SU-DHL-6 (cell line): ENCODE data around the gene TRIM59.
A peak's percentile ranks its signal among the peaks of the same experiment; 100 is the strongest.

Source experiments
- H2AFZ ChIP-seq: fragments of 200-600 bp; sonication (generic); 2 replicates; pipeline ENCODE4 v1.6.1; 2014; ENCODE audit warnings: low read depth, mild to moderate bottlenecking, moderate library complexity, mixed read lengths, antibody characterized with exemption, low read length; ENCODE audit not compliant: severe bottlenecking
- H3F3A ChIP-seq: fragments of 200-600 bp; shearing (Covaris generic); 2 replicates; pipeline ENCODE4 v1.6.0; 2016; ENCODE audit warnings: antibody characterized with exemption, mild to moderate bottlenecking; ENCODE audit not compliant: insufficient read depth
- H3K27ac ChIP-seq: fragments of 200-600 bp; sonication (generic); 2 replicates; pipeline ENCODE4 v1.5.1; 2016; ENCODE audit warnings: low read depth, mild to moderate bottlenecking, low read length, moderate library complexity, mixed read lengths
- H3K27me3 ChIP-seq: fragments of 200-600 bp; sonication (generic), shearing (Covaris generic); 2 replicates; pipeline ENCODE4 v1.6.0; 2014; ENCODE audit warnings: mild to moderate bottlenecking, low read length
- H3K36me3 ChIP-seq: fragments of 200-600 bp; sonication (generic); 2 replicates; pipeline ENCODE4 v1.6.1; 2014; ENCODE audit warnings: mild to moderate bottlenecking, low read length, mixed read lengths
- H3K4me2 ChIP-seq: fragments of 300-600, 200-600 bp; shearing (Covaris generic), sonication (generic); 2 replicates; pipeline ENCODE4 v1.6.0; 2014; ENCODE audit warnings: low read length, low read depth, mild to moderate bottlenecking; ENCODE audit not compliant: poor library complexity, severe bottlenecking
- H3K4me3 ChIP-seq: fragments of 200-600 bp; sonication (generic); 2 replicates; pipeline ENCODE4 v1.5.1; 2014; ENCODE audit warnings: antibody characterized with exemption, low read length, mild to moderate bottlenecking, mixed read lengths; ENCODE audit not compliant: insufficient read depth, poor library complexity, severe bottlenecking
- H3K79me2 ChIP-seq: fragments of 200-600 bp; sonication (generic); 2 replicates; pipeline ENCODE4 v1.6.1; 2014; ENCODE audit warnings: mild to moderate bottlenecking, low read length, moderate library complexity; ENCODE audit not compliant: insufficient read depth
- H3K9ac ChIP-seq: fragments of 200-600 bp; sonication (generic); 2 replicates; pipeline ENCODE4 v1.7.0; 2014; ENCODE audit warnings: mild to moderate bottlenecking, low read length
- H3K9me2 ChIP-seq: fragments of 200-600 bp; sonication (generic); replicated peaks from 2 replicates; pipeline ENCODE4 v1.6.1; 2014; ENCODE audit warnings: low read length; ENCODE audit not compliant: insufficient read depth
- H3K9me3 ChIP-seq: fragments of 200-600 bp; sonication (generic); 2 replicates; pipeline ENCODE4 v1.6.1; 2014; ENCODE audit warnings: low read length, mixed read lengths; ENCODE audit not compliant: insufficient read depth
- H4K20me1 ChIP-seq: fragments of 200-600 bp; sonication (generic); 2 replicates; pipeline ENCODE4 v1.6.1; 2014; ENCODE audit warnings: low read depth, mild to moderate bottlenecking, antibody characterized with exemption, low read length, moderate library complexity, mixed read lengths
- EZH2phosphoT487 ChIP-seq: fragments of 200-600 bp; sonication (generic), shearing (Covaris generic); conservative IDR thresholded peaks from 2 replicates; pipeline ENCODE4 v1.6.1; 2018; ENCODE audit warnings: mild to moderate bottlenecking, antibody characterized with exemption, low read length, moderate library complexity, mixed read lengths
- TF ChIP-seq, protein P1 (sequence below): fragments of 200-600 bp; sonication (generic); IDR thresholded peaks from one replicate; pipeline ENCODE4 v1.5.1; 2017; ENCODE audit warnings: antibody characterized with exemption, mild to moderate bottlenecking, low read length, moderate library complexity; ENCODE audit not compliant: insufficient read depth, poor library complexity, severe bottlenecking

Gene TRIM59

DNA sequence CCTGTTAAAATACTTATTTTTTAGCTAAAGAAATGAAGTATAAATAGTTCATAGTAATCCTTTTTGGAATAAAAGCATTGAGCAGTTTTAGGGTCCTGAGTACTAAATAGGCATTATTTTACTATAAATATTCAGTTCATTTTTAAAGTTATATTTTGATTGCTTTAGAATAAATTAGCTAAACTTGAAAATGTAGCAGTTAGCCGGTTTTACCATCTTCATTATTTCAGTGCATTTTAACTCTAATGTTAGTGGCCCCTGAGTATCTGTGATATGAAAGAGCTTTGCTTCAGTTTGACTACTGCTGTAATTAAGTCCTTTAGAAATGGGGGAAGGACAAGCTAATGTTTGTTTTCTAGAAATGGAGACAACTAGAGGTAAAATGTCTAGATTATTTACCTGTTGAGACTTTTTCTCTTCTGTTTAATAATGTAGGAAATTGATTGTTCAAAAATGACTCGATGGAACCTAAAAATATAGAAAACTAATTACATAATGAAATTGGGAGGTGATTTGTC, 46.5 kb downstream of the TRIM59 start:
- peaks cover 69% of the 10 kb centered on the region for H4K20me1 ChIP-seq
- no peaks in the 10 kb centered on the region for H3K9me3 ChIP-seq
- peak overlapping the region; percentile 96 for H3K4me2 ChIP-seq
- H3K9me2 ChIP-seq, result no peaks in the 10 kb centered on the region
- peaks cover 75% of the 10 kb centered on the region for H3K36me3 ChIP-seq
- H3K9ac ChIP-seq, result peak overlapping the region; percentile 98
- peak overlapping the region; percentile 94 for H3K4me3 ChIP-seq
- H3K27ac ChIP-seq, result peak overlapping the region; percentile 89
- peaks cover 54% of the 10 kb centered on the region for H3F3A ChIP-seq
- TF ChIP-seq EZH2phosphoT487, result no peak
- TF ChIP-seq, protein P1, sequence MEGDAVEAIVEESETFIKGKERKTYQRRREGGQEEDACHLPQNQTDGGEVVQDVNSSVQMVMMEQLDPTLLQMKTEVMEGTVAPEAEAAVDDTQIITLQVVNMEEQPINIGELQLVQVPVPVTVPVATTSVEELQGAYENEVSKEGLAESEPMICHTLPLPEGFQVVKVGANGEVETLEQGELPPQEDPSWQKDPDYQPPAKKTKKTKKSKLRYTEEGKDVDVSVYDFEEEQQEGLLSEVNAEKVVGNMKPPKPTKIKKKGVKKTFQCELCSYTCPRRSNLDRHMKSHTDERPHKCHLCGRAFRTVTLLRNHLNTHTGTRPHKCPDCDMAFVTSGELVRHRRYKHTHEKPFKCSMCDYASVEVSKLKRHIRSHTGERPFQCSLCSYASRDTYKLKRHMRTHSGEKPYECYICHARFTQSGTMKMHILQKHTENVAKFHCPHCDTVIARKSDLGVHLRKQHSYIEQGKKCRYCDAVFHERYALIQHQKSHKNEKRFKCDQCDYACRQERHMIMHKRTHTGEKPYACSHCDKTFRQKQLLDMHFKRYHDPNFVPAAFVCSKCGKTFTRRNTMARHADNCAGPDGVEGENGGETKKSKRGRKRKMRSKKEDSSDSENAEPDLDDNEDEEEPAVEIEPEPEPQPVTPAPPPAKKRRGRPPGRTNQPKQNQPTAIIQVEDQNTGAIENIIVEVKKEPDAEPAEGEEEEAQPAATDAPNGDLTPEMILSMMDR, result no peak
- no peaks in the 10 kb centered on the region for H3K27me3 ChIP-seq
- H3K79me2 ChIP-seq, result peaks cover 96% of the 10 kb centered on the region
- H2AFZ ChIP-seq, result no peak overlapping the region

DNA sequence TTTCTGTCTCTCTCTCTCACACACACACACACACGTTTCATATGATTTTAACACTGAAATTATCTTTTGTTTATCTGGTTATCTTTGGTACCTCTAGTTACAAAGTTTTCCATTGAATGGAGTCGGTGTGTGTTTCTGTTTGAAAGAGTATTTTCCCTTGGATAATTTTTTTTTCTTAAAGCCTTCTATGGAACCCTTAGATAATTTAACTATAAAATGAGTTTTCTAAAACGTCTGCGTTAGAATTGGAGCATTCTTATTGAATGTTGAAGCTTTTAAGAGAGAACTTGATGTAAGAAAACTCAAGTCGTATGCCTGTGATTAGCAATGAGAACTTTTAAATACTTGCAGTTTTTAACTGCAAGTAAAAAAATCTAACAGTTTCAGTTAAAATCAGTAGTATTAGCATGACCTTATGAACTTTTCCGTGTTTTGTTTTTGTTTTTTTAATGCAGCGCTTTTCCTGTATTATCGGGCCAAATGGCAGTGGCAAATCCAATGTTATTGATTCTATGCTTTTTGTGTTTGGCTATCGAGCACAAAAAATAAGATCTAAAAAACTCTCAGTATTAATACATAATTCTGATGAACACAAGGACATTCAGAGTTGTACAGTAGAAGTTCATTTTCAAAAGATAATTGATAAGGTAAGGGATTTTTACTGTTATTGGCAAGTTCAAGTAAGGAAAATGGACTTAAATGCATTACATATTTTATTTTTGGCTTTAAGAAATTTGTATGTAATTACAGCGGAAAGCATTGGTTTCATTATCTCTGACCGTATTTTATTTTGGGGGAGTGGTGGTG, 47.2 kb downstream of the TRIM59 start:
- Histone ChIP-seq H3F3A (peaks cover 47% of the 10 kb centered on the region), H3K9me2 (no peaks in the 10 kb centered on the region), H3K9me3 (no peaks in the 10 kb centered on the region), H2AFZ (no peak overlapping the region), H3K79me2 (peaks cover 96% of the 10 kb centered on the region), H3K36me3 (peaks cover 69% of the 10 kb centered on the region), H3K27me3 (no peaks in the 10 kb centered on the region), H3K27ac (peak overlapping the region; percentile 89), H4K20me1 (peaks cover 63% of the 10 kb centered on the region), H3K4me3 (peak overlapping the region; percentile 94), H3K4me2 (peak overlapping the region; percentile 96), H3K9ac (peak overlapping the region; percentile 98)
- no peak for TF ChIP-seq EZH2phosphoT487
- TF ChIP-seq, protein P1, result no peak

DNA sequence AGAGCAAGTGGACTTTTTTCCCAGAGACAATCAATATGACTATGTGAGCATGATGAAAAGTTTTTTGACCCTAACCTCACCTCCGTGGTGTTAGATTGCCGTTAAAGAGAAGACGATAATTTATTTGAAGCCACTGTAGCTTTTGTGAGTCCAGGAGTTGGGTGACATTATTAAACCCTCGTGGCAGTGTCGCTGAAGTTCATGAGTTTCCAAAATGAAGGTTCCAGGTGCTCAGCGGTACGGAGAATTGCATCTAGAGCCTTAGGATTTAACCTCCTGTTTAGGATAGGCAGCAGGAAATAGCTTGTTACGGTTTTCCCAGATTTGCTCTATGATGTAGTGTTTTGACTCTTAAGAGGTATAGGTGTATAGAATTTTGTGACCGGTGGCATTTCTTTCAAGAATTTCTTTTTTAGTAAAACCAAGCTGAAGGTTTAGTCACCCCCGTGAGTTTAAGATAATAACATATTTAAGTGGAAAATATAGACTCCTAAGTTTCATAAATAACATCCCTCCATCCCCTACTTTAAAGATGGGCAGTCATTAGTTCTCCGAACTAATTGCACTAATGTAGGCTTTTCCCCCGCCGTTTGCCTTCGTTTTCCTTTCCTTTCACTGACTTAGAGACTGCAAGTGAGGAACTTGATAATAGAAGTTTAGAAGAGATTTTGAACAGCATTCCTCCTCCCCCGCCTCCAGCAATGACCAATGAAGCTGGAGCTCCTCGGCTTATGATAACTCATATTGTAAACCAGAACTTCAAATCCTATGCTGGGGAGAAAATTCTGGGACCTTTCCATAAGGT, 48.1 kb downstream of the TRIM59 start:
- Histone ChIP-seq H3K36me3 (peaks cover 62% of the 10 kb centered on the region), H3K27ac (peak overlapping the region; percentile 89), H3K79me2 (peaks cover 90% of the 10 kb centered on the region)

More for the DNA sequence above, 48.1 kb downstream of the TRIM59 start:
- no peaks in the 10 kb centered on the region for H3K27me3 ChIP-seq
- H3K9me2 ChIP-seq, result no peaks in the 10 kb centered on the region
- H3F3A ChIP-seq, result peaks cover 38% of the 10 kb centered on the region
- no peaks in the 10 kb centered on the region for H3K9me3 ChIP-seq
- H3K4me2 ChIP-seq, result peak overlapping the region; percentile 96
- H4K20me1 ChIP-seq, result peaks cover 56% of the 10 kb centered on the region
- H2AFZ ChIP-seq, result no peak overlapping the region
- H3K9ac ChIP-seq, result peak overlapping the region; percentile 98
- H3K4me3 ChIP-seq, result peak overlapping the region; percentile 94
- TF ChIP-seq, protein P1, result no peak
- TF ChIP-seq EZH2phosphoT487, result no peak
